ENCODE data around the gene PIP5K1B. TPM values are rescaled to one million over a fixed set of nuclear protein-coding genes. Genes with fewer than 3 reads are reported as not detected.

Gene PIP5K1B
- total RNA-seq, 1 experiment from 2014 or later = 0.16 TPM

- Mint-ChIP-seq H3K27me3 (ENCODE audit: insufficient read depth, unreplicated experiment) (peaks cover 77% of the 10 kb centered on the region), H3K4me1 (ENCODE audit: insufficient read depth, unreplicated experiment) (no peaks in the 10 kb centered on the region), H3K36me3 (ENCODE audit: insufficient read depth, unreplicated experiment) (no peaks in the 10 kb centered on the region), H3K9me3 (ENCODE audit: unreplicated experiment) (no peaks in the 10 kb centered on the region), H3K27ac (ENCODE audit: low read depth, unreplicated experiment) (no peak overlapping the region), H3K4me3 (ENCODE audit: unreplicated experiment) (no peak overlapping the region)
- intact Hi-C loops (cut with micrococcal nuclease) = no loop called here
- no TSS peak for BruUV-seq (replicated peaks)
- no peak for DNase-seq (ENCODE audit: unreplicated experiment)
- CTCF ChIA-PET = interaction anchor here (0.5 kb wide), 1 partner anchor 1691 kb away, joined by 3 read pairs; no protein-coding TSS in a partner anchor
- TF ChIP-seq CTCF (IDR thresholded peaks at IDR 0.05; ENCODE audit: unreplicated experiment) = no peak
- POLR2A ChIA-PET = no interaction called here
Measured at GRCh38 chr9:68932458-68932857, 227.4 kb downstream of the PIP5K1B start.

- no peaks in the 10 kb centered on the region for H3K36me3 Mint-ChIP-seq (ENCODE audit: insufficient read depth, unreplicated experiment)
- ChIA-PET CTCF (interaction anchor here (0.5 to 0.6 kb wide), 4 partner anchors 47 to 491 kb away, joined by 3 to 8 read pairs (median 5); no protein-coding TSS in a partner anchor), POLR2A (no interaction called here)
- no peaks in the 10 kb centered on the region for H3K9me3 Mint-ChIP-seq (ENCODE audit: unreplicated experiment)
- TF ChIP-seq CTCF (IDR thresholded peaks at IDR 0.05; ENCODE audit: unreplicated experiment) = no peak
- H3K4me3 Mint-ChIP-seq (ENCODE audit: unreplicated experiment) = no peak overlapping the region
- H3K4me1 Mint-ChIP-seq (ENCODE audit: insufficient read depth, unreplicated experiment) = no peaks in the 10 kb centered on the region
- DNase-seq (ENCODE audit: unreplicated experiment) = no peak
- peaks cover 77% of the 10 kb centered on the region for H3K27me3 Mint-ChIP-seq (ENCODE audit: insufficient read depth, unreplicated experiment)
- intact Hi-C loops (cut with micrococcal nuclease) = no loop called here
- H3K27ac Mint-ChIP-seq (ENCODE audit: low read depth, unreplicated experiment) = no peak overlapping the region
- no TSS peak for BruUV-seq (replicated peaks)
Measured at GRCh38 chr9:68933434-68934328, 228.6 kb downstream of the PIP5K1B start.

GRCh38 chr9:68934329-68934644, 229.2 kb downstream of the PIP5K1B start:
- H3K4me3 Mint-ChIP-seq (ENCODE audit: unreplicated experiment) = no peak overlapping the region
- ChIA-PET POLR2A (no interaction called here), CTCF (interaction anchor here (0.5 to 0.6 kb wide), 3 partner anchors 65 to 490 kb away, joined by 3 to 8 read pairs (median 5); no protein-coding TSS in a partner anchor)
- no peak for DNase-seq (ENCODE audit: unreplicated experiment)
- H3K27ac Mint-ChIP-seq (ENCODE audit: low read depth, unreplicated experiment) = no peak overlapping the region
- no peaks in the 10 kb centered on the region for H3K9me3 Mint-ChIP-seq (ENCODE audit: unreplicated experiment)
- no peaks in the 10 kb centered on the region for H3K36me3 Mint-ChIP-seq (ENCODE audit: insufficient read depth, unreplicated experiment)
- H3K4me1 Mint-ChIP-seq (ENCODE audit: insufficient read depth, unreplicated experiment) = no peaks in the 10 kb centered on the region
- no peak for TF ChIP-seq CTCF (IDR thresholded peaks at IDR 0.05; ENCODE audit: unreplicated experiment)
- no TSS peak for BruUV-seq (replicated peaks)
- H3K27me3 Mint-ChIP-seq (ENCODE audit: insufficient read depth, unreplicated experiment) = peaks cover 77% of the 10 kb centered on the region
- intact Hi-C loops (cut with micrococcal nuclease) = no loop called here

GRCh38 chr9:68940573-68940972, 235.5 kb downstream of the PIP5K1B start:
- intact Hi-C loops (cut with micrococcal nuclease) = no loop called here
- BruUV-seq (replicated peaks) = no TSS peak
- peaks cover 38% of the 10 kb centered on the region for H3K27me3 Mint-ChIP-seq (ENCODE audit: insufficient read depth, unreplicated experiment)
- ChIA-PET POLR2A (no interaction called here), CTCF (interaction anchor here (0.6 kb wide), 1 partner anchor 83 kb away, joined by 3 read pairs; no protein-coding TSS in a partner anchor)
- H3K9me3 Mint-ChIP-seq (ENCODE audit: unreplicated experiment) = no peaks in the 10 kb centered on the region
- DNase-seq (ENCODE audit: unreplicated experiment) = no peak
- H3K4me3 Mint-ChIP-seq (ENCODE audit: unreplicated experiment) = no peak overlapping the region
- no peak overlapping the region for H3K27ac Mint-ChIP-seq (ENCODE audit: low read depth, unreplicated experiment)
- no peaks in the 10 kb centered on the region for H3K36me3 Mint-ChIP-seq (ENCODE audit: insufficient read depth, unreplicated experiment)
- no peaks in the 10 kb centered on the region for H3K4me1 Mint-ChIP-seq (ENCODE audit: insufficient read depth, unreplicated experiment)
- TF ChIP-seq CTCF (IDR thresholded peaks at IDR 0.05; ENCODE audit: unreplicated experiment) = no peak

Measured in MCF 10A (cell line).